Left colon (tissue), 2 donors: ENCODE results near the gene MYH7B. TPM values are rescaled to one million over a fixed set of nuclear protein-coding genes. Genes with fewer than 3 reads are reported as not detected.

Experiments
- ATAC-seq: fragments of 200-7000 bp; cut with Tn5 transposase; one replicate; pipeline ENCODE4 v1.9.1; 2020; ENCODE audit warnings: mild to moderate bottlenecking, moderate library complexity
- DNase-seq, 2 donors: peaks; one replicate each; pipeline ENCODE4 v3.0.0-alpha.2; 2020
- intact Hi-C, 2 donors: fragments of 100-400 bp; cut with DNase I in 1 of 2; cut with micrococcal nuclease in 1 of 2; formaldehyde crosslinking; loops; one replicate each; pipeline versions ENCODE4 v1.11.2 to v1.14.0; 2022; cut with DNase I, micrococcal nuclease
- total RNA-seq, 2 donors: library from RNA; stranded (reverse); fragmentation: NEBNext Ultra II Directional; extraction: Animal tissue kit (Norgen Biotek cat#: 25700); gene quantifications; one replicate each; pipeline ENCODE4 v1.2.1, GENCODE V29; 2021
- donor health status: DM: no; HTN: no; CAD: no.
- donor health status: DM: yes; HTN: yes; CAD: no.

MYH7B gene
- total RNA-seq, 2 donors from 2014 or later = 1.2 to 1.3 TPM

DNA sequence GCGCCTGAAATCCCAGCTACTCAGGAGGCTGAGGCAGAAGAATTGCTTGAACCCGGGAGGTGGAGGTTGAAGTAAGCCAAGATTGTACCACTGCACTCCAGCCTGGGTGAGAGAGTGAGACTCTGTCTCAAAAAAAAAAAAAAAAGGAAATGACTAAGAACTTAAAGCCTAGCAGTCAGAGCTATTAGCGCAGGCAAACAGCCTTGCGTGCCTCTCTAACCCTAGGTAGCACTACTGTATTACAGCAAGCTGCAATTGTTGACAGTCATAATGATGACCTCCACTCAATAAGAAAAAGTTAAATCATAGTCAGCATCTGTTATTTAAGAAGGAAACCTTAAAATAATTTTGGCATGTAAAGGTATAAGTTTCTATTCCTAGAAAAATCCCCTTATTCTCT is 14.4 kb upstream of the MYH7B start:
- DNase-seq (no peak), ATAC-seq (no peak)
- intact Hi-C loops = no loop called here

DNA sequence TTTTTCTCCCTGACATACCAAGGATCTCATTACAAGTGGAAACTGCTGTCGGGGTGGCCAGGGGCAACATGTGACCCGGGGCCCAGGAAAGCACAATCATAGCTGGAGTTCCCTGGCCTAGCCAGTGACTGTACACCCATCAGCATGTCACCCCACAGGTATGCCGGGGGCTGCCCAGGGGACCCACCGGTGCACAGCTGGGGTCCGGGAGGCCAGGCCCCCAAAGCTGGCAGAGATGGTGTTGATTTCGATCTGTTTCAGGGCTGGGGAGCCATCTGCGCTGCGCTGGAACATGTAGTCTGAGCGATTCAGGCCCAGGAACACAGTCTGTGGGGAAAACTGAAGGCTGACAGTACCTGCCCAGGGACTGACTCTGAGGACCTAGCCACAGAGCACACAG is 13.4 kb upstream of the MYH7B start:
- no peak for DNase-seq
- intact Hi-C loops = no loop called here
- ATAC-seq = no peak

DNA sequence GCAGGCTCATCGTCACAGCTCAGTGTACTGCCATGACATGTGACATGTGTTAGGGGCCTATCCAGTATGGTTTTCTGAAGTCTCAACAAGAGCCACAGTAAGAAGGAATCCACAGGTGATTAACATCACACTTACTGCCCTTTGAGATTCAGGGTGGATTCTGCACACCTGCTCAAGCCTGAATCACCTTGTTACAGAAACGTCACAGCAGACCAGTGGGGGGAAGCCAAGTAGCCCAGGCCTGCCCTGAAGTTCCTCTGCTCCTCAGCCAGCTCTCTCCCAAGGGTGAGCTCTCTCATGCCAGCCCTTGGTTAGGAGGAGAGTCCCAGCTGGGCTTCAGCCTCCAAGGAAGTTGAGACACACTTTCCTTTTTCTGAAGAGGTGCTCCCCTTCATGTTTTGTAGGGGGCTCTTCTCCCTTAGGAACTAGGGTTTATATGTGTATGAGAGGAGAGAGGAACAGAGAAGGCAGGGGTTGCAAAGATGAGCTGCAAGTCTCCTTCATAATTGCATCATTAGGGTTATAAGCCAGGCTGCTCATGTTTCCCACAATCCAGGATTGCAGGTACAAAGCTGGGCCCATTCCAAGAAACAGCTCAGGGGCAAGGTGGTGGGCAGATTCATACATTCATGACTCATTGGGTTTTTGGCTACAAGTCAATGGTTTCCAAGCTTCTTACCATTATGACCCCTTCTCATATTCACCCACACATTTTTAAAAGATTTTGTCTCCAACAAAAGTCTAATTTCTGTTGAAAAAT is 11.7 kb upstream of the MYH7B start:
- DNase-seq (no peak), ATAC-seq (no peak)
- intact Hi-C loops = no loop called here

DNA sequence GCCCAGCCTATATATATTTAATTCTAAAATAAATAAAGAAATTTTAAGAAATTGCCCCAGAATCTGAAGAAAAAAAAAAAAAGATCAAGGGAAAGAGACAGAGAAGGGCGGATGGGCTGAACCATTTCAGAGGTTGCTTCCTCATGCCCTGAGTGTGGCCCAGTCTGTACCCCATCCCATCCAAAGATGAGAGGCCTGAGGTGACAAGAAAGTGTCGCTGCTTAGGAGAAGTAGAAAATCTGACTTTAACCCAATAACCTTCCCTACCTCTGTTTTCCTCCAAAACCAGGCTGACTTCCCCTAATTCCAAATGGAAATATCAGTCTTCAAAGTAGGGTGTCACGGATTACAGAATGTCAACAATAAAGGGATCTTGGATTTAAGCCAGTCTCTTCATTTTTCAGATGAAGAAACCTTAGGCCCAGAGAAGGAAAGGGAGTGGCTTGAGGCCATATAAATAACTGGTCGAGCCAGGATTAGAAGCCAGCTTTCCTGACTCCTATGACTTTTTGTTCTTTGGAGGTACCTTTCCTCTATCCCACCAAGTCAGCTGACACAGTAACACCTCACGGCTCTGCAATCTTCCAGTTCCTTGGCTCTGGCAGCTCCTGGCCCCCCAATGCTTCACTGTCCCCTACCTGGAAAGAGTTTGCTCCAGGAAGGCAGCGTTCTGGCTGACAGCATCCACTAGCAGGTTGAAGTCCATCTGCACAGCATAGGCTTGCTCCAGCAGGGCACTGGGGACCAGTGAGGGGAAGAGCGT is 10.2 kb upstream of the MYH7B start:
- intact Hi-C loops = no loop called here
- peak; percentile 59 to 75 for DNase-seq
- peak; percentile 78 for ATAC-seq

DNA sequence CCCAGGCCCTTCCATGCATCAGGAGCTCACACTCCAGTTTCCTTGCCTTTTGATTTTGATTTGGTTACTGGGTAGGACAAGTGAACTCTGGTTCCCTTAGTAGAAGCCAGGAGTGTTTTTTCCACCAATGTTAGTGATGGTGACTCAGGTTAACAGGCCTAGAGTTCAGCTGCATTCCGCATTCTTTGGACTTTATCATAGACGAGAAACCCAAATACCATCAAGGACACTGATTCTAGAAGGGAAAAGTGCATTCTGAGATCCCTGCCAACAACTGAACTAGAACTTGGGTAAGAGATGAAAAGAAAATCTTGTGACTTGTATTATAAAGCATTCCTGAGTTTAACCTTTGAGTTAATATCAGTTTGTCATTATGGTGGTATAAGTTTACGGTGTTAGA is 9.0 kb upstream of the MYH7B start:
- DNase-seq = no peak
- intact Hi-C loops = no loop called here

DNA sequence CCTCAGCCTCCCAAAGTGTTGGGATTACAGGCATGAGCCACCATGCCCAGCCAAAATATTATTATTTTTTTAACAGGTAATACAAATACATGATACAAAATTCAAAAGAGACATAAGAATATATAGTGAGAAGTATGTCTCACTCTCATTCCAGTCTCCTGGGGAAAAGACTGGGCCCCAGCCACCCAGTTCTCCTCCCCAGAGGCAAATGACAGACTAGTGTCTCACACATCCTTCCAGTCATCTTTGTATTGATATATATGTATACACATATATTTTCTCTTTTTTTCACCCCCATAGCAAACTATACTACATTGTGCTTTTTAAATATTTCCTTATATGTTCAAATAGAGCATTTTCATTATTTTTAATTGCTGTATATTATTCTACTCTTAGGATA is 8.3 kb upstream of the MYH7B start:
- intact Hi-C loops = no loop called here
- no peak for DNase-seq

More for the DNA sequence above, 9.0 kb upstream of the MYH7B start:
- no peak for ATAC-seq

DNA sequence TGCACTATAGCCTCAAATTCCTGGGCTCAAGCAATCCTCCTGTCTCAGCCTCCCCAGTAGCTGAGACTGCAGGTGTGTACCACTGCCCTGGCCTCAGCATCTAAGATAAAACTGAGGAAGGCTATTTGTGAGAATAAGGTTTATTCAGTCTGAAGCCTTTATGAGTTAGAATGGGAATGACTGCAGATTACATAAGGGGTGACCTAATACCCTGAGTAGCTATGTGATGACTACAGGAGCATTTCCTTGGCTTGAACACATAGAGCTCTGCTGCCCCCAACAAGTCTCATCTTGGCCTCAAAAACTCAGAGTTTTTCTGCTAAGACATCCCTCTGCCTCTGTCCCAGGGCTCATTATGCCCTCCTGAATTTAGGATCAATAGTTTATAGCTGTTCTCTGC is 7.6 kb upstream of the MYH7B start:
- DNase-seq (no peak), ATAC-seq (no peak)
- intact Hi-C loops = loop anchor here in 1 of 2 donors (2.0 kb wide), 1 partner anchor 71 kb away; the partner anchor contains the start of gene ACSS2

More for the DNA sequence above, 8.3 kb upstream of the MYH7B start:
- no peak for ATAC-seq

DNA sequence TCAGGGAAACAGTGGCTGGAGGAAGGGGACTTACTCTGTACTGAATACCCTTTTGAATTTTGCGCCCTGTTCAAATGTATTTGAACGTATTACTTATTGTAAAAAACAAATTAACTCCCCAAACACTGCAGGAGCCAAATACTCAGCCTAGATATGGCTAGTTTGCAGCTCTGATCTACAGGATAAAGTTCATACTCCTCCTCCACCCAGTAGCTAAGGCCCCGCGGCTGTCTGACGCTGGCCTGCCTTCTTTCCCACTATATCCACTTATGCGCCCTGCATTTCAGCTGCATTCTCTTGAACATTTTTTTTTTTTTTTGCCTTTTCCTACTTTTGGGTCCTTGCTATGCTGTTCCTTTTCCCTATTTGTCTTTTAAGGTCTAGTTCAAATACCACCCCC is 6.5 kb upstream of the MYH7B start:
- ATAC-seq (peak; percentile 61), DNase-seq (peak in 1 of 2 donors; percentile 53)
- intact Hi-C loops = loop anchor here in 1 of 2 donors (2.0 kb wide), 1 partner anchor 72 kb away; the partner anchor contains the start of gene ACSS2

DNA sequence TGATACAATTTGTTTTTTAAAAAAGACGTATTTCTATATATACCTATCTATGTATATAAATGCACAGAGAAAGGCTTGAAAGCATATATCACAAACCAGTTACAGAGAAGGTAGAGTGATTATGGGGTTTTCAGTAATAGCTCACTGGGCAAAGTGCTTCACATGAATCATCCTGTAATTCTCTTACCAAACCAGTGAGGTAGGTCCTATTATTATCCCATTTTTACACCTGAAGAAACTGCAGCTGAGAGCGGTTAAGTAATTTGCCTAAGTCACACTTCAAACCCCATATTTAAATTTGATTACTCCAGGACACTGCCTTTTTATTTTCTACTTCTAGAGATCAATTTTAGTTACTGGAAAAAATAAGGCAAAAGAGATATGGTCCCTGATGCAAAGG is 4.4 kb upstream of the MYH7B start:
- intact Hi-C loops = no loop called here
- ATAC-seq = no peak

DNA sequence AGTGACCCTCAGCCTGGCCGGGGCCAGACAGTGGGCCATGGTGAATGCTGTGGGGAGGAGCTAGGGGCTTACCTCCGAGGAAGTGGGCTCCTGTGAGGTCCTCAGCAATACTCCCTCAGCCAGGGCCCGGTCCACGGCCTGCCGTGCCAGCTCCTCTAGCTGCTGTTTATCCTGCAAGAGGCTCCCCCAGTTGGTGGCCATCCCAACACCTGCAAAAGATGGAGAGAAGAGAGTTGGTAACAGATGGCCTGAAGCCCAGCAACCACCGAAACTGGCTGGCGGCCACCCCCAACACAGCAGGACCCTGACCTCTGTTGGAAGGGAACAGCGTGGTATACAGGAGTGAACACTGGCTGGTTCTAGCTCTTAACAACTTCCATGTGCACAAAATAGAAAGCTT is 4.0 kb upstream of the MYH7B start:
- DNase-seq (no peak), ATAC-seq (no peak)
- intact Hi-C loops = no loop called here

More for the DNA sequence above, 4.4 kb upstream of the MYH7B start:
- no peak for DNase-seq

DNA sequence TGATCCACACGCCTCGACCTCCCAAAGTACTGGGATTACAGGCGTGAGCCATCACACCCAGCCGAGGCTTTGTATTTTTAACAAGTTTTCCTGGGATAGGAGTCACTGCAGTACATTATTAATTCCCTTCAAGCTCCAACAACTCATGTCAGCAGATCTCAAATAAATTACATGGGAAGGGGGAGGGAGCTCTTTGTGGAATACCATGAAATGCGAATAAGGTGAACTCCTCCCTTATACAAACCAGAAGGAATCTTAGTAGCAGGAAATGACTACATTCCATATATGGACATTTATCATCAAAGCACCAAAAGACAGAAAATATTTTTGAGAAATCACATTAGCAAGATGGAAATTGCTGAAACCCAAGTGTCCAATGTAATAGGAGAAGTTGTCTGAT is 3.0 kb upstream of the MYH7B start:
- DNase-seq (no peak), ATAC-seq (no peak)
- intact Hi-C loops = no loop called here

DNA sequence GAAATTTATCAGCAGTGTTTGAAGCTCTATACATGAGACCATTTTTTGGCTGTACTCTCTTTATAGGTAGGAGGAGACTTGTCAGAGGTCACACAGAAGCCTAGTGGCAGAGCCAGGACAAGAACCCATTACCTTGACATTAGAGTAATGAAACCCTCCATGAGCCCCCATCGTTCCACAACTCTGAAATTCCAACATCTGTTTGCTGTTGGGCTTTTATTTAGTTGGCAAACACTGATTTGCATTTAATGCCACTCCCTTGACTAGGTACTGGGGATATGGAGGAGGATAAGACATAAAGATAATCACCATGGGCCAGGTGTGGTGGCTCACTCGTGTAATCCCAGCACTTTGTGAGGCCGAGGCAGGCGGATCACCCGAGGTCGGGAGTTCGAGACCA is 1.7 kb upstream of the MYH7B start:
- intact Hi-C loops = no loop called here
- ATAC-seq (no peak), DNase-seq (no peak)

DNA sequence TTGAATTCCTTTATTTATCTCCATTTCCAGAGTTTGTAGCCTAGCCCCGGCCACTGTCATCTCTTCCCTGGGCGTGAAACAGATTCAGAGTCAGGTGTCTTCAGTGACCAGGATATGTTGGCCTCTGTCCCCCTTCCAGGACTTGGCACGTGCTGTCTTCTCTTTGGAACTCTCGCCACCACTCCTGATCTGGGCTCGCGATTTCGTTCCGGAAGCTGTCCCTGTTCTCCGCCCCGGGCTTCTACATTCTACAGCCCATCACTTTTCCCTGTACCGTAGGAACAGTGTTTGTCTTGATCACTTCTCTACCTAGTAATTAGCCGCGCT is 801 bp upstream of the MYH7B start:
- DNase-seq = peak; percentile 50 to 58
- intact Hi-C loops = no loop called here
- peak; percentile 41 for ATAC-seq

DNA sequence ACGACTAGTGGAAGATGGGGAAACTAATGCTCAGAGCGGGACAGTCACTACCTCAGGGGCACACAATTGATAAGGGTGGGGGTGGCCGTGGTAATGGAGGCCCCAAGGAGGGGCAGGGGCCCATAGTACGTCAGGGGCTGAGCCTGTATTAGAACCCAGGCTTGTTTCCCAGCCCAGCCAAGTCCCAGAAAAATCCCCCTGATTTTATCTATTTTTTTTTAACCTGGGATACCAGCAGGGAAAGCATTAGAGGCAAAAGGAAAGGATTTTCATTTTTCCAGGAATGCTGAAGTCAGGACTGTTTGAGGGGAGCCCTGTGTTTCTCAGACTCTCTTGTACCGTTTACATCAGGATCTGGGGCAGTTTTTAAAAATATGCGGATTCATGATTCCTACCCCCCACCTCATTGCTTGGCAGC is 382 bp downstream of the MYH7B start:
- DNase-seq (no peak), ATAC-seq (no peak)
- intact Hi-C loops = no loop called here

DNA sequence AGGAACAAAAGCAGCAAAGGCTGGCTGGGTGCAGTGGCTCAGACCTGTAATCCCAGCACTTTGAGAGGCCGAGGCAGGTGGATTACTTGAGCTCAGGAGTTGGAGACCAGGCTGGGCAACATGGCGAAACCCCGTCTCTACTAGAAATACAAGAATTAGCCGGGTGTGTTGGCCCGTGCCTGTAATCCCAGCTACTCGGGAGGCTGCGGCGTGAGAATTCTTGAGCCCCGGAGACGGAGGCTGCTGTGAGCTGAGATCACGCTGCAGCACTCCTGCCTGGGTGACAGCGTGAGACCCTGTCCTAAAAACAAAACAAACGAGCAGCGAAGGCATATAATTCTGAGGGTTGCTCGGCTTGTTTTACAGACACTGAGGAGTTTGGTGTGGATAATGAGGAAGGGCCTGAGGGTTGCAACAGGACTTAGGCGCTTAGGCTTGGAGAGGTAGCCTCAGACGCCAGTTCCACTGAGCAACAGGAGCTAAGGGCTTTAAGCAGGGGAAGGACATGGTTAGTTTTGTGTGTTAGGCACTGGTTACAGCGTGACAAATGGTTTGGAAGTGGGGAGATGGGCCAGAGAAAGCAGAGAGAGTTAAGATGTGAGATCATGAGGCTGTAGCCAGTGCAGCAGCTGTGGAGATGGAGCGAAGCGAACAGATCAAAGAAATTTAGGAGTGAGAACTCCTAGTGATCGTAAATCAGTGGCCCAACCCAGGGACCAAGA is 1.2 kb downstream of the MYH7B start:
- no peak for DNase-seq
- intact Hi-C loops = no loop called here

DNA sequence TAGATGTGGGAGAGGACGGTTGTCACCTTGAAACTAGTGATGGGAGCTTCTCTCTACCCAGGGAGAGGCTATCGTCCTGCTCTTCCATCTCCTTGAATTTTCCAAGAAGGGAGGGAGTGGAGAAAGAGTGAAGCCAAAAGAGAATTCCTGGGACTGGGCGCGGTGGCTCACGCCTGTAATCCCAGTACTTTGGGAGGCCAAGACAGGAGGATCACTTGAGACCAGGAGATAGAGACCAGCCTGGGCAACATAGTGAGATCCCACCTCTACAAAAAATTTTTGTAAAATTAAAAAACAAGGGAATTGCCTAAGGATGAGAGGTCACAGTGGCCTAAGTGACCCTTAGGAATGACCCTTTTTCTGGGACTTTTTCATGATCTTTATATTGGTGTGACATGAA is 8.8 kb downstream of the MYH7B start:
- intact Hi-C loops = no loop called here
- DNase-seq (no peak), ATAC-seq (no peak)

More for the DNA sequence above, 1.2 kb downstream of the MYH7B start:
- ATAC-seq = no peak

DNA sequence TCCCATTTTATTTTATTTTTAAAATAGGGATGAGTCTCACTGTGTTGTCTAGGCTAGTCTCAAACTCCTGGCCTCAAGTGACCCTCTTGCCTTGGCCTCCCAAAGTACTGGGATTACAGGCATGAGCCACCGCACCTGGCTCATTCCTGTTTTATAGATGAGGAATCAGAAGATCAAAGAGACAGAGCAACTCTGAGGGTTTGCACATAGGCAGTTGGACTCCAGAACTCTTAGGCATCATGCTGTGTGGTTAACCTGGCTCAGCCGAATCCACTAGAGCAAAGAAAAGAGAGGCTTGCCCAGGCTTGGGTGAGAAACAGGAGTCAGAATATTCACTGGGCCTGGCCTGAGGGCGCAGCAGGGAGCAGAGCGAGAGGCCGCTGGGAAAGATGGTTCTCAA is 9.4 kb downstream of the MYH7B start:
- intact Hi-C loops = no loop called here
- no peak for ATAC-seq
- DNase-seq = no peak

DNA sequence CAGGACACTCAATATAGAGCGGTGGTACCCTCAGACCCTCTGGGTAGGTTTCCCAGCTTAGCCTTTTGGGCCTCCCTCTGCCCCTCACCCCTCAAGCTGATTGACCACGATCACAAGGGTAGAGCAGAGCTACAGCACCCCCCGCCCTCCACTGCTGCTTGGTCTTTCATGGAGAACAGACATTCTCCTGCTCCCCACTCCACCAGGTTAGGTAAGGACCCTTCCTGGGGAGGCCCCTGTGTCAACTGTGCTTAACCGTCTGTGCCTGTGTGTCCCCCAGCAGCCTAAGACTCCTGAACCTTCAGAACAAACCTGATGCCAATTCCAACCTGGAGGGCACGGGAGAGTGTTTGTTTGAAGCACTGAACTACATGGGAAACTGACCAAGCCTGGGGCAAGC is 11.8 kb downstream of the MYH7B start:
- DNase-seq = no peak
- no peak for ATAC-seq
- intact Hi-C loops = no loop called here

DNA sequence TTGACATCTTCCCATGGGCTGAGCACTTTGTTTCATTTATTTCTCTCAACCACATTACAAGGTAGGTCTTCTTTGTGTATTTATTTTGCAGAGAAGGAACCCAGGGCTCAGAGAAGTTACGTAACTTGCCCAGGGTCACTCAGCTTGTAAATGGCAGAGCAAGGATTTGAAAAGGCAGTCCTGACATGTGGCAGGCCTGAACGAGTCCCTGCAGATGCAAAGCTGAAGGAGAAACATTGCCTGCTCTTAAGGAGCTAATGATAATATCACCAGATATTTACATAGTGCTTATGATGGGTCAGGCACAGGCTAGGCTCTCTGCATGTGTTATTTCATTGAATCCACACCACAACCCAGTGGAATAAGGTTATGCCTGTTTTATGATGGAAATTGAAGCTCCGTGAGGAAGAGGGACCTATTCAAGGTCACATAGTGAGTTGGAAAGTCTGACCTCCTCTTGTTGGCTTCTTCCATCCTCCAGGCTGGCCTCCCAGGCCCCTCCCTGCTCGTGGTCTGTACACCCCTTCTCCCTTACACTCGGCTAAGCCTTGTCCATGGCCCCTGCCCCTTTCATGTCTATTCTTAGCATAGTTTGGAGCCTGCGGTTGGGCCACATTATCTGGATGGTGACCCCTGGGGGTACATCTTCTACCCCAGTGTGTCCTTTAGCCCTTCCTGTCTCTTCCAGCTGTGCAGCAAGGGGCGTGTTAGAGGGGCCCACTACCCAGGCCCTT is 12.5 kb downstream of the MYH7B start:
- DNase-seq (no peak), ATAC-seq (no peak)
- intact Hi-C loops = no loop called here
